Neural crest cell (in vitro differentiated cells): ENCODE measurements around the gene OLFML1. TPM values are rescaled to one million over a fixed set of nuclear protein-coding genes. Genes with fewer than 3 reads are reported as not detected.
A peak's percentile ranks its signal among the peaks of the same experiment; 100 is the strongest.

Experiments
- DNase-seq: peaks from one replicate; pipeline ENCODE4 v3.0.0; 2021; ENCODE audit warnings: low read depth, mixed read lengths, low spot score
- H3K27ac Mint-ChIP-seq: one replicate; pipeline ENCODE4 v1.8.0; 2021; ENCODE audit warnings: mild to moderate bottlenecking, mixed read lengths; ENCODE audit not compliant: unreplicated experiment
- H3K27me3 Mint-ChIP-seq: 2 replicates; pipeline ENCODE4 v1.8.0; 2021; ENCODE audit warnings: low read depth, mild to moderate bottlenecking, mixed read lengths
- H3K36me3 Mint-ChIP-seq: 2 replicates; pipeline ENCODE4 v1.8.0; 2021; ENCODE audit warnings: low read depth, mild to moderate bottlenecking, mixed read lengths
- H3K4me1 Mint-ChIP-seq: 2 replicates; pipeline ENCODE4 v1.8.0; 2021; ENCODE audit warnings: mixed read lengths
- H3K4me3 Mint-ChIP-seq: one replicate; pipeline ENCODE4 v1.8.0; 2021; ENCODE audit warnings: mild to moderate bottlenecking, mixed read lengths
- H3K9me3 Mint-ChIP-seq: 2 replicates; pipeline ENCODE4 v1.8.0; 2021; ENCODE audit warnings: mixed read lengths
- CTCF ChIP-seq: fragments of 200-600 bp; sonication (generic); conservative IDR thresholded peaks from 2 replicates; pipeline ENCODE4 v1.5.0; 2021; ENCODE audit warnings: antibody characterized with exemption, mild to moderate bottlenecking
- total RNA-seq: library from RNA; stranded (reverse); gene quantifications from 2 replicates; pipeline ENCODE4 v1.2.1, GENCODE V29; 2021

The OLFML1 gene
- total RNA-seq, 1 donor from 2014 or later = 0.84 TPM

- TF ChIP-seq CTCF = no peak
- Mint-ChIP-seq H3K27me3 (peaks cover 36% of the 10 kb centered on the region), H3K36me3 (no peaks in the 10 kb centered on the region), H3K4me3 (no peak overlapping the region), H3K27ac (peak overlapping the region; percentile 77), H3K4me1 (peaks cover 9% of the 10 kb centered on the region), H3K9me3 (peaks cover 3% of the 10 kb centered on the region)
- no peak for DNase-seq
These were observed 33.7 kb downstream of the OLFML1 start for GRCh38 chr11:7518811-7519562.

GRCh38 chr11:7520011-7520942 is 35.0 kb downstream of the OLFML1 start:
- Mint-ChIP-seq H3K4me1 (peaks cover 8% of the 10 kb centered on the region), H3K4me3 (no peak overlapping the region), H3K9me3 (peaks cover 3% of the 10 kb centered on the region), H3K36me3 (no peaks in the 10 kb centered on the region), H3K27me3 (peaks cover 24% of the 10 kb centered on the region), H3K27ac (no peak overlapping the region)
- no peak for TF ChIP-seq CTCF
- no peak for DNase-seq

GRCh38 chr11:7520981-7521487 is 35.7 kb downstream of the OLFML1 start:
- peaks cover 17% of the 10 kb centered on the region for H3K27me3 Mint-ChIP-seq
- H3K36me3 Mint-ChIP-seq = no peaks in the 10 kb centered on the region
- H3K27ac Mint-ChIP-seq = no peak overlapping the region
- H3K4me3 Mint-ChIP-seq = no peak overlapping the region
- TF ChIP-seq CTCF = no peak
- DNase-seq = no peak
- peaks cover 3% of the 10 kb centered on the region for H3K9me3 Mint-ChIP-seq
- peaks cover 8% of the 10 kb centered on the region for H3K4me1 Mint-ChIP-seq

- H3K4me3 Mint-ChIP-seq = no peak overlapping the region
- peaks cover 8% of the 10 kb centered on the region for H3K4me1 Mint-ChIP-seq
- peaks cover 8% of the 10 kb centered on the region for H3K27me3 Mint-ChIP-seq
- TF ChIP-seq CTCF = no peak
- DNase-seq = no peak
- H3K27ac Mint-ChIP-seq = no peak overlapping the region
- H3K36me3 Mint-ChIP-seq = no peaks in the 10 kb centered on the region
- peaks cover 3% of the 10 kb centered on the region for H3K9me3 Mint-ChIP-seq
These were observed 36.8 kb downstream of the OLFML1 start for GRCh38 chr11:7522121-7522520.

- DNase-seq = no peak
- Mint-ChIP-seq H3K4me3 (no peak overlapping the region), H3K9me3 (peaks cover 3% of the 10 kb centered on the region), H3K27me3 (peaks cover 4% of the 10 kb centered on the region), H3K4me1 (peaks cover 8% of the 10 kb centered on the region), H3K36me3 (no peaks in the 10 kb centered on the region), H3K27ac (no peak overlapping the region)
- TF ChIP-seq CTCF = no peak
These were observed 37.2 kb downstream of the OLFML1 start for GRCh38 chr11:7522546-7522945.
